Measurements from ENCODE around the gene ARVCF. TPM values are rescaled to one million over a fixed set of nuclear protein-coding genes. Genes with fewer than 3 reads are reported as not detected.

ARVCF gene
- total RNA-seq, 4 donors from 2014 or later: 47.5 to 98.3 (median 80.6) TPM

GRCh38 chr22:20024225-20024624 is 7.6 kb upstream of the ARVCF start:
- WGBS, 2 donors: 62 to 68% methylated on average over 10 to 13 of the region's 13 CpGs
- no peaks in the 10 kb centered on the region for H3K9me3 ChIP-seq
- no peak overlapping the region for H3K4me3 ChIP-seq
- TF ChIP-seq POLR2A (IDR thresholded peaks at IDR 0.05) (no peak), EP300 (IDR thresholded peaks at IDR 0.05) (no peak)
- TF ChIP-seq, protein P1, sequence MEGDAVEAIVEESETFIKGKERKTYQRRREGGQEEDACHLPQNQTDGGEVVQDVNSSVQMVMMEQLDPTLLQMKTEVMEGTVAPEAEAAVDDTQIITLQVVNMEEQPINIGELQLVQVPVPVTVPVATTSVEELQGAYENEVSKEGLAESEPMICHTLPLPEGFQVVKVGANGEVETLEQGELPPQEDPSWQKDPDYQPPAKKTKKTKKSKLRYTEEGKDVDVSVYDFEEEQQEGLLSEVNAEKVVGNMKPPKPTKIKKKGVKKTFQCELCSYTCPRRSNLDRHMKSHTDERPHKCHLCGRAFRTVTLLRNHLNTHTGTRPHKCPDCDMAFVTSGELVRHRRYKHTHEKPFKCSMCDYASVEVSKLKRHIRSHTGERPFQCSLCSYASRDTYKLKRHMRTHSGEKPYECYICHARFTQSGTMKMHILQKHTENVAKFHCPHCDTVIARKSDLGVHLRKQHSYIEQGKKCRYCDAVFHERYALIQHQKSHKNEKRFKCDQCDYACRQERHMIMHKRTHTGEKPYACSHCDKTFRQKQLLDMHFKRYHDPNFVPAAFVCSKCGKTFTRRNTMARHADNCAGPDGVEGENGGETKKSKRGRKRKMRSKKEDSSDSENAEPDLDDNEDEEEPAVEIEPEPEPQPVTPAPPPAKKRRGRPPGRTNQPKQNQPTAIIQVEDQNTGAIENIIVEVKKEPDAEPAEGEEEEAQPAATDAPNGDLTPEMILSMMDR (IDR thresholded peaks at IDR 0.05): no peak
- no peaks in the 10 kb centered on the region for H3K27me3 ChIP-seq
- peak overlapping the region in 1 of 4 donors; percentile 38 for H3K27ac ChIP-seq
- DNase-seq (ENCODE audit: low spot score in 2 of 2): no peak
- H3K4me1 ChIP-seq: peaks cover 0 to 40% (median 17%) of the 10 kb centered on the region in 4 donors
- peaks cover 0 to 8% (median 0%) of the 10 kb centered on the region in 3 donors for H3K36me3 ChIP-seq

DNA sequence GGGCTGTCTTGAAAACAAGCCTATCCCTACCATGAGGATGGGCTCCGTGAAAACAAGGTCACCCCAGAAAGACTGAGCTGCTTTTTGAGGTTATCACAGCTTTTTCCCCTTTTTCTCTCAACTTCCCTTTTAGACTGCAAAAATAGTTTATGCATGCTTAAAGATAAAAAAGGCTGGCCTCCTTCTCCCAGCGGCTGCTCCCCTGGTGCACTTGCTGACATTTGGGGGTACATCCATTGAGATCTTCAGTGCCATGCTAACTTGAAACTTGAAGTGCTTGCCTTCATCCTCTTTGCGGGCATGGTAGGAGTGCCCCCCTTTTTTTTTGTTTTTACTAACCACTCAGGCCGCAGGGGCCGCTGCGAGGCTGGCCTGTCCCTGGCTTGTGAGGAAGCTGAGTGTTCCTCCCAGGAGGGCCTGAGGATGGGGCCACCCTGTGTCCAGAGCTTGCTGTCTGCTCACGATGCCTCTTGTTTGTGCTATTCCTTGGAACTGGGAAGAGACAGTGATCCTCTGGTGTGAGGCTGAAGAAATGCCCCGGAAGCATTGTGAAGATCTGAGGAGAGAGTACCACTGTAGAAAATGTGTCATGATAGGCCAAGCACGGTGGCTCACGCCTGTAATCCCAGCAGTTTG is 6.5 kb upstream of the ARVCF start:
- Histone ChIP-seq H3K27ac (peak overlapping the region in 2 of 4 donors; percentile 89 to 93), H3K36me3 (peaks cover 0 to 8% (median 0%) of the 10 kb centered on the region in 3 donors), H3K4me1 (peaks cover 0 to 30% (median 17%) of the 10 kb centered on the region in 4 donors), H3K27me3 (no peaks in the 10 kb centered on the region), H3K4me3 (no peak overlapping the region), H3K9me3 (no peaks in the 10 kb centered on the region)
- TF ChIP-seq EP300 (IDR thresholded peaks at IDR 0.05) (no peak), POLR2A (IDR thresholded peaks at IDR 0.05) (no peak)
- TF ChIP-seq, protein P1 (IDR thresholded peaks at IDR 0.05): no peak
- DNase-seq (ENCODE audit: low spot score in 2 of 2): no peak
- WGBS, 2 donors: 73 to 77% methylated on average over 10 of the region's 10 CpGs

DNA sequence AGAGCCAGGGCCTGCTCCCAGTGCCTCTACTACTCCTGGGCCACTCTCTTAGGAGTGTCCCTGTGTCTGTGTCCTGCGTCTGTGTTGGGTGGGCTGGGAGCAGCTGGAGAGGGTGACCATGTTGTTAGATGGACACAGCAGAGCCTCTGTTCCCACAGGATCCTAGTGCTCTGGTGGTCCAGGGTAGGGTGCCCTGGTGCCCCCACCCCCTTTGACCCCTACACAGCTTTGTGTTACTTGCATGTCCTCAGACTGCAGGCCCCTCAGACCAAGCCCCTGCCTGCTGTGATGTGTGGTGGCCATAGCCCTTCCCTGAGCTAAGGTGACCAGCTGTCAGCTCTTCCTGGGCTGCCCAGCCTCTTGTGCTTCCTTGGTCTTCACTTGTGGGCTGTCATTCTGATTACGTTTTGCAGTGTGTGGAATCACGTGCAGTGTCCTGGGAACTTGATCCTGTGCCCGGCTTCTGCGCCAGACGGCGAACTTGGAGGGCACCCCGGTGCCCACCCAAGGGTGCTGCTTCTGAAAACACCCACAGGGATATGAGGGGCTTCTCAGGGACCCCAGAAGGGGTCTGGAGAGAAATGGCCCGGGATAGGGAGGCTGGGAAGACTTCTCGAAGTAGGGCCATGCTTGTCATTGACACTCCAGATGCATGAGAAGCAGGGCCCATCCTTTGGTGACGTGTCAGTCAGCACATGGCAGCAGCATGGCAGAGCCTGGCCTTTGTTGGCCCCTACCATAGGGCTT is 5.8 kb upstream of the ARVCF start:
- TF ChIP-seq POLR2A (IDR thresholded peaks at IDR 0.05): no peak
- TF ChIP-seq, protein P1 (IDR thresholded peaks at IDR 0.05): no peak
- TF ChIP-seq EP300 (IDR thresholded peaks at IDR 0.05): no peak
- H3K27ac ChIP-seq: peak overlapping the region; percentile 66 to 93 (median 86)
- no peak for DNase-seq (ENCODE audit: low spot score in 2 of 2)
- H3K4me1 ChIP-seq: peaks cover 0 to 32% (median 18%) of the 10 kb centered on the region in 4 donors
- no peaks in the 10 kb centered on the region for H3K9me3 ChIP-seq
- peaks cover 0 to 8% (median 0%) of the 10 kb centered on the region in 3 donors for H3K36me3 ChIP-seq
- 75 to 81% methylated on average over 9 to 11 of the region's 11 CpGs for WGBS, 2 donors
- H3K27me3 ChIP-seq: no peaks in the 10 kb centered on the region
- H3K4me3 ChIP-seq: peak overlapping the region; percentile 65 to 97 (median 83)

- DNase-seq (ENCODE audit: low spot score in 2 of 2): peak in 1 of 2 donors; percentile 50
- H3K36me3 ChIP-seq: peaks cover 0 to 8% (median 0%) of the 10 kb centered on the region in 3 donors
- H3K4me3 ChIP-seq: peak overlapping the region; percentile 65 to 97 (median 83)
- H3K9me3 ChIP-seq: no peaks in the 10 kb centered on the region
- TF ChIP-seq, protein P1 (IDR thresholded peaks at IDR 0.05): no peak
- TF ChIP-seq POLR2A (IDR thresholded peaks at IDR 0.05) (peak in 1 of 2 donors; percentile 31), EP300 (IDR thresholded peaks at IDR 0.05) (peak in 1 of 2 donors; percentile 81)
- peaks cover 0 to 38% (median 20%) of the 10 kb centered on the region in 4 donors for H3K4me1 ChIP-seq
- peak overlapping the region; percentile 66 to 93 (median 86) for H3K27ac ChIP-seq
- WGBS, 2 donors: 2 to 5% methylated on average over 13 to 25 of the region's 36 CpGs
- H3K27me3 ChIP-seq: no peaks in the 10 kb centered on the region
These were observed 4.9 kb upstream of the ARVCF start for GRCh38 chr22:20021196-20022181.
